Cerebellar cortex (tissue), 1 donor: ENCODE measurements around the gene APOA4.

Experiments
- DNase-seq: peaks from one replicate; pipeline ENCODE4 v3.0.0-alpha.2; 2015; ENCODE audit warnings: low spot score

Gene APOA4

DNA sequence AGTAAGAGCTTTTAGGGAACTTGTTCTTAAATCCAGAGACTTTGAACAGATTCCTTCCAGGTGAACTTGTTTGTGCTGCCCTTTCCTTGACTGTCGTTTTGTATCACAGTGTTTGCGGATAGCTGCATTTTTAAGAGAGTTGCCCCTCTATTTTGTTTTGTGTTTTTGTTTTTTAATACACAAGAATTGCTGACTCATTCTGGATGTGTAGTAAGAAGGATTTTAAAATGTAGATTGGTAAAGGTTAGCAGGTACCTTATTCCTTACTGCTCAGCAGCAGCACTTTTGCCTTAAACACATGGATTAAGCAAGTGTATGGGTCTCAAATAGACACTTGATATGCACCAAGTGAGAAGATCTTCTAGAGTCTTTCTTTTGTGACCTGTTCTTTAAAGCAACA, 22.5 kb downstream of the APOA4 start:
- no peak for DNase-seq

DNA sequence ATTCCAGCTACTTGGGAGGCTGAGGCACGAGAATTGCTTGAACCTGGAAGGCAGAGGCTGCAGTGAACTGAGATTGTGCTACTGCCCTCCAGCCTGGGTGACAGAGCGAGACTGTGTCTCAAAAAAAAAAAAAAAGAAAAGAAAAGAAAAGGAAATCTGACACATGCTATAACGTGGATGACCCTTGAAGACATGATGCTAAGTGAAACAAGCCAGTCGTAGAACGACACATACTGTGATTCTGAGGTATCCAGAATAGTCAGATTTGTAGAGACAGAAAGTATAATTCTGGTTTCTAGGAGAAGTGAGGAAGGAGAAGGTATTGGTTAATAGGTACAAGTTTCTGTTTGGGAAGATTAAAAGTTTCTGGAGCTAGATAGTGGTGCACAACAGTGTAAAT, 24.7 kb downstream of the APOA4 start:
- DNase-seq, result no peak

GRCh38 chr11:116797816-116798215, 25.3 kb downstream of the APOA4 start:
- DNase-seq, result no peak

- DNase-seq, result no peak
Measured at GRCh38 chr11:116796548-116796947, 26.6 kb downstream of the APOA4 start.

- DNase-seq, result no peak
Measured at GRCh38 chr11:116794851-116795250, 28.3 kb downstream of the APOA4 start.

- DNase-seq, result peak; percentile 31
Measured at GRCh38 chr11:116793772-116794097, 29.4 kb downstream of the APOA4 start.

DNA sequence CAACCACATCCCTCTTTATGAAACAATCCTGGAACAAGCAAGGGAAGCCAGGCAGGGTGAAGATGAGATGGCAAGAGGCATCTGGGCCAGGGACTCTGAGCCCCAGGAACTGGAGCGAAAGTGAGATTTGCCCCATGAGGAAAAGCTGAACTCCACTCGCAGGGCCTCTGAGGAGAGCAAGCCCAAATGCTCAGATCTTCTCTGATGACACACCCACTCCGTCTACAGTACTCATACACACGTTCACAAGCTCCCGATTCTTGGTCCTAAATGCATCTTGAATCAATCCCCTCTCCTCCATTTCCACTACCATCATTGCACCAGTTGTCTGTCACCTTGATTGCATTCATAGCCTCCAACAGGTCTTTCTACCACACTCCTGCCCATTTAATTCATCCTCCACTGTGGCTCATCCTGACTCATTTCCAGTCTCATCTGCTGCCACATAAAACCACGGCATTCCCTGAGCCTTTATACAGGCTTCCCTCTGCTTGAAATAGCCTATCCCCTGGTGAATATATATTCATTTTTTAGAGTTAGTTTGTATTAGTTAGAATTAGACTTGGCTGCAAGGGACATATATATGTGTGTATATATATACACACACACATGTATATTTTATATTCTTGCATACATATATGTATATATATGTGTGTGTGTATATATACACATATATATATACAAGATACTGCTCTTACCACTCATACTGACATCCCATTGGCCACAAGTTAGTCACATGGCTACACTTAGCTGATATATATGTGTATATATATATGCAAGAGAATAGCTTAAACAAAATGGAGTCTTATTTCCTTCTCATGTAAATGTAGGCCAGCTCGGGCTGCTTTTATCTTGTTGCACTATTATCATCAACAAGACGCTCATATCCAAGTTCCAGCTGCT, 30.0 kb downstream of the APOA4 start:
- no peak for DNase-seq

- no peak for DNase-seq
Measured at GRCh38 chr11:116792144-116792868, 30.8 kb downstream of the APOA4 start.

DNA sequence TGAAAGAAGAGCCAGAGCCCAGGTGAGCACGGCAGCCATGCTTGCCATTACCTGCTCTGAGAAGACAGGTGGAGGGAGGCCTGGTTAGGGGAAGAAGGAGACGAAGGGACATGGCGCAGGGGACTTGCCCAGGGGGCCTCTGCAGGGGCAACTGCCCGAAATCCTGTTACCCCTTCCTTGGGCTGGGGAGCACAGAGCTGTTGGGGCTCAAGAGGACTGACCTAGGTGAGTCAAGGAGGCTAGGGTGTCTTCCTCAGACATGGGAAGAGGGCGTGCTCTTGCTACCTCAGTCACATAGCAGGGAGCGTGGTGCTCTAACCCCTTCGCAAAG, 31.3 kb downstream of the APOA4 start, which contains the start of gene APOA5:
Gene APOA5, minus strand, starts transcription at position 67 of the 331 bp plus-strand sequence. Its CDS starts 19 bp downstream, at position 48.
- no peak for DNase-seq

DNA sequence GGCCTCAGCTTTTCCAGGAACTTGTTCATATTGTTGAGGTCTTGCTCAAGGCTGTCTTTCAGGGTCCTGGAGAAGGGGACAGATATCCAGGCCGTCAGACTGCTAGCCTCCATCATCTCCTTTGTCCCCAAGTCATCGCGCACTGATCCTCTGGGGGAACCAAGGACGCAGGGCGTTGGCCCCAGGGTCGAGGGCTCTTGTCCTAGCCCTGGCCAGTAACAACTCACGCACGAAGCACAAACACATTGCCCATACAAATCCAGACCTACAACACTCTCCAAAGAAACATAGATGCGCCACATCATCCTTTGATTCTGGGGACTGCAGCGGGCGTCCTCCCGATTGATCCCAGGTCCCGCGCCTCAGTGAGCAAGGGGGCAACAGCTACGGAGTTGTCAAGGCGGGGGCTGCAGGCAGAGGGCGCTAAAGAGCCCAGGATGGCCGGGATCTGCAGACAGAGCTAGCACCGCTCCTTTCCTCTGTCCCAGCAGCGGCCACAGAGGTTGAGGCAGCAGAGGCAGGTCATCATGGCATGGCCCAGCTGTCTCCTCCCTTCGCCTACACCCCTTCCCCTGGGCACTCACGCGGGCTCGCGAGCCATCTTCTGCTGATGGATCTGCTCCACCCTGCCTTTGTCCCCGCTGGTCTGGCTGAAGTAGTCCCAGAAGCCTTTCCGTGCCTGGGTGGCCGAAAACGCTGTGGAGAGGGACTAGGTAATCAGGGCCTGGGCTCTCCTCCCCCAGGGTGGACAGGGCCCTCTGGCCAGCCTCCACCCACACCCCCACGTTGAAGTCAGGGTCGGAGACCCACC, 31.9 kb downstream of the APOA4 start:
- DNase-seq, result peak; percentile 81

- DNase-seq, result no peak
Measured at GRCh38 chr11:116790167-116791001, 32.7 kb downstream of the APOA4 start.

DNA sequence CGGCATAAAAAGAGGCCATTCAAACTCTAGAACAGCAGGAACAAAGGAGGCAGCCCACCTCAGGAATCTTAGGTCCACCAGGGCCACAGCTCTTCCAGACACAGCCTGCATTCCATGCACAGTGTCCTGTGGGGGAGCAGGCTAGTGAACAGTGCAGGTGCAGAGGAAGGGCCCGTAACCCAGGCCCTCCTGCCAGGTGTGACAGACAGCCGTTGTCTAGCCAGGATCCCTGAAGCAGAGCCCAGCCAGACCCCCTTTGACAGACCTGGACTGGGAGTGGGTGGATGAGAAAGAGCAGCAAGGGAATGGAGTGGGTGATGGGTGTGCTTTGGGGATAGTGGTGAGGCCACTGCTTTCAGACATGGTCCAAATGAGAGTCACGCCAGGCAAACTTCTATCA, 34.1 kb downstream of the APOA4 start:
- DNase-seq, result no peak

DNA sequence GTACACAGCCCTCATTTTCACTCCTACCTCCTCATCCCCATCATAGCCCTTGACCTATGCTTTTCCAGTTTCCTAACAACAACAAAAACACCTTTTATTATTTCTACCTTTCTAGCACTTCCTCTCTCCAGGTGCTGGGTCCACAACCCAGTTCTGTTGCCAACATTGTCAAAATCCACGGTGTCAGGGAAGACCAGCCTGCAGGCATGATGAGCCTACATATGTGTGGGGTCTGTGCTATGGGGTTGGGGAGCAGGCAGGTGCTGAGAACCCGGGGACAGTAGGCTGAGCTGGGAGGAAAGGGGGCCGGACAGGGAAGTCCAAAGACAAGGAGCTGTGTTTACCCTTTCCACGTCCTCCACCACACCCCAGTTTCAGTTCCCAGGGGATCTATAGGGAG, 34.6 kb downstream of the APOA4 start:
- no peak for DNase-seq

DNA sequence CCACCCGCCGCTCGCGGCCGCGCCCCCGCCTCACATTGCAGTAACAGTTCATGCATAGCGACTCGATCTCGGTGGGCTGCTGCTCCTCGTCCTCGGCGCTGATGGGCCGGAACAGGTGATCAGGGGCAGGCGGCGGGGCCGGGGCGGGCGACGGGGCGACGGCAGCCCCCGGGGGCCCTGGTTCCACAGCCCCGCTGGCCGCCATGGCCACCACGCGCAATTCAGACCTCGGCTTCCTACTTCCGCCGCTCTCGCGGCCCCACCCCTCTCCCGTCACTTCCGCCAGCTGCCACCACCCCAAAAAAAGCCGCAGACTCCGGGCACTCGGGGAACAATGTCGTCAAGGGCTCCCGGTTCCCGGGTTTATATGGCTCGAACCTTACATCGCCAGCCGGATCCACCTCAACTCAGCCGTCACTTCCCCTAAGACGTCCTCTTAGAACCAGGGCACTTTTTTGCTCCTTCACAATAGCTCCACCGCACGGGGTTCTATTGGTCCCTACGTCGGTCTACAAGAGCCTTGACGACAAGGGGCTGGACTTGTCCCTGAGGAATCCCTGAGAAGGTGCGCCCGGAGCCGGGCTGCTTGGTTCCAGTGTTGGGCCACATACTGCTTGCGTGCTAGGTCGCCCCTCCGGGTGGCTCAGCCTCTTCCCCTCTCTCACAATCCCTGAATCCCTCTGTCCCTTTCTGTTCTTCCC, 35.2 kb downstream of the APOA4 start, which contains the start of gene ZPR1:
Gene ZPR1, minus strand, starts transcription at position 238 of the 701 bp plus-strand sequence. Its CDS starts 33 bp downstream, at position 205.
- DNase-seq, result peak; percentile 85

- no peak for DNase-seq
Measured at GRCh38 chr11:116787436-116787785, 35.7 kb downstream of the APOA4 start.

DNA sequence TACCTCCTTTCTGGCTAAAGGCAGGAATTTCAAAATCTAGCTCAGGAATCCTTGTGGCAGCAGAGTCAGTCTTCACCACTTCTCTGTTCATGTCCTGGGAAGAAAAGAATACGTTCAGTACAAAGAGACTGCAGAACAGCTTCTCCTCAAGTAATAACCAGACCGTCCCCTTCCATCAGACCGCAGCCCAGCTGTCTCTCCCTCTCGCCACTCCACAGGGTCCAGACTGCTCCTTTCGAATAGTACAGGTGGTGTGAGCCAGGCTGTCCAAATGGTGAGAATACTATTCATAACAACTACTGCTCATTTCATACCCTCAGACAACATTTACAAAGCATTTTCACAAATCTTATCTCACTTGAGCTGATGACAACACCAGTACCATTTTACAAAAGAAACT, 36.1 kb downstream of the APOA4 start:
- no peak for DNase-seq

DNA sequence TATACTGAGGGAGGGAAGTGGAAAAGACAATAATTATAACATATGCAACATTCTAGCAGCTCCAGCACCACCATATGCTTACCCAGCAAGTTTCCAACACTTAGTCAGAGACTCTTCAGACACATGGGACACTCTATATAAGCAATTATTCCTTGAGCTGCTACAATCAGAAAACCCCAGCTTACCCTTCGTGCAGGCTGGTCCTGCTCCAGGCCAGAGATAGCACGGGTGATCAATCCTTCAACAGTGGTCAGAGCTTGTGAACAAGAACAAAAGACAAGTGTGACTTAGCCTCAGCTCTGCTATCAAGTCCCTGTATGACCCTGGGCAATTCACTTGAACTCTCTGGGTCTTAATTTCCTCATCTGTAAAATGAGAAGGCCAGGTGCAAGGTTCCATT, 36.8 kb downstream of the APOA4 start:
- DNase-seq, result no peak

- no peak for DNase-seq
Measured at GRCh38 chr11:116782728-116783127, 40.4 kb downstream of the APOA4 start.

DNA sequence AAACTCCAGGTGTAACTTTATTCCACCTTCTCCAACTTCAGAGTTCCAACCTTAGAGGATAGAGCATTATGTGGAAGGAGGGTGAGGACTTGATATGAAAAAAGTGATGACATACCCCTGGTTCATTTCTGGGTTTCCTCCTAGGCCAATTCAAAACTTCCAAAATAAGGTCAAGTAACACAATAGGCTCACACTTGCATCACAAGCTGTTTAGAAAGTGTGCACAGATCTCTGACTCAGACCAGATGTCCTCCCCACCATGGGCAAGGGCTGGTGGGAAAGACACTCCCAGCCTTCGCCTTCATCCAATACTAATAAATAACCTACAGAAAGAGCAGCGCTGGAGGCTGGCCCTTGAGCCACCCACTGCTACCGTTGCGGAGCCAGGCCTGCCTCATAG, 44.5 kb downstream of the APOA4 start:
- no peak for DNase-seq

DNA sequence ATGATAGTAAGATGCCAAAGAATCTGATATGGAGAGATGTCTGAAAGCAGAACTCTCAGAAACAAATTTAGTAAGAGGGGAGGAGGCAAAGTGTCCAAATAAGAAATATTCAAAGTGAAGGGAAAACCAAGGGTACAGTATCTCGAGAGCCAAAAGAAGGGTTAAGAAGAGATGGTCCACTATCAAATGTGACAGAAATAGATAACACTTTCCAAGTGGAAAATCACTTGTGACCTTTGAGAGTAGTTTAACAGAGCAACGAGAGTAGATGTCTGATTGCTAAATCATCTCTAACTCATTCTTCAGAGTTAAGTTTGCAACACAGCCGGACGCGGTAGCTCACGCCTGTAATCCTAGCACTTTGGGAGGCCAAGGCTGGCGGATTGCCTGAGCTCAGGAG, 46.0 kb downstream of the APOA4 start:
- no peak for DNase-seq

DNA sequence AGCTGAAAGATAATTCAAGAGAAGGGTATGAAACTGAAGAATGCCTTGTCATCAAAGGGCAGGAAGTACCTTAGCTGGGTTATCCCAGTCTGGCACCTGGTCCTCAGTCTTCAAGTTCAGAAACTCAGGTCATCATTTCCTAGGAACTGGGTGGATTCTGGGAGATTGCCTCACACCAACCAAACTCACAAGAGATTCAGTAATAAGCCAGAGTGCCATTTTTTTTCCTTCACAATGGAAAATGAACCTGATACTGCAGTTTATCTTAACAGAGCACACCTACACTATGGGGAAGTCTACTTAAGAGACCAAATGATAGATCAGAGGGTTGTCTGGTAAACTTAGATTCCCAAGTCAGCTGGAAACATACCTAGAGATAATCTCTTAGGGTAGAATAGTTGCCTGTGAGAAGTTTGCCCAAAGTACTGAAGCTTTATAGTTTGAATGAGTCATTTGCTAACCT, 46.6 kb downstream of the APOA4 start:
- DNase-seq, result no peak
